Brain pericyte (primary cell): ENCODE measurements around the gene CNTN1.

ENCODE experiments used
- DNase-seq: peaks from one replicate; pipeline ENCODE4 v3.0.0-alpha.2; 2012; ENCODE audit warnings: low read depth, low spot score

The CNTN1 gene

DNA sequence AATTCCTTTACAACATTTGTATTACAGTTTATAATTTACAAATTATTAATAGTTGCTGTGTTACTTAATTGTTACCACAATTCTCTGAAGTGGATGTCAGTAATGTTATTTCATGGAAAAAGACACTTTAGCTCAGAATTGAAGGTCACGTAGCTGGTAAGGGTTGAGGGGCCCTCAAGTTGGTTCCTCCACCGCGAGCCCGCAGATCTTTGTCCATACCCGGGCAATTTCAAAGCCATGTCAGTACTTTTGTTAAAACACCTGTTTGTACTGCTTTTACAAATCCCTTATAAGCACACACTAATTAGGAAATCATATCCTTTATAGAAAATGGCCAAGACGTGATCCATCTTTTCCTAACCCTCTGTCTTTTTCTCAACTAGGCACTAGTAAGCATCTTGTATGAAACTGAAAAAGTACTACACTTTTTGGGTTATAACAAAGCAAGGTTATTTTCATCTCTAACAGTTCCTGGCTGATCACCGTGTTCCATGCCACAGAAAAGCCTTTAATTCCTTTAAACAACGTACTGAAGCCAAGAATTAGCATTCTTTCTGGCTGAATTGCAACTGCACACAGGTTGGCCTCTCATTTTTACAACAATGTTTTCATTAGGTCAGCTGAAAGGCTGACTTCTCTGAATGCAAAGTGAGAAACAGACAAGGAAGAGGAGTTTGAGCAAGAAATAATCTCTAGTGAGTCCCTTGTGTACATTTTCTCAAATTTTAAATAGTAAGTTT lies 76.1 kb downstream of the CNTN1 start:
- no peak for DNase-seq

DNA sequence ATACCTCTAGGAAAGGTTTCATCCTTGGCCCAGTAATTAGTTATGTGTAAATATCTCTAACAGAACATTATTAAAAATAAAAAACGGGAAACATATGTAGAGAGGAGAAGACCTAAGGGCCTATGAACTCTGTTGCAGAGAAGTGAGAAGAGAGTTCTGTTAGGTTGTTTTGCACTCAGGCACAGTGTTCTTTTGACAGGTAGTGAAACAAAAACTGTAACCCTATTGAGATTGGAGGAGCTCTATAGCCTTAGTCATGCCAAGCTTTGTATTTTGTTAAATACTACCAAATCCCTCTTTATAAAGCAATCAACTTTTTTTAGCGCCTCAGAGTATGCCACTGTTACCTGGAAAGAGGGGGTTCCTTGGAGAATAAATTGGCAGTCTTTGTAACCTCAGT lies 77.6 kb downstream of the CNTN1 start:
- DNase-seq, result no peak

DNA sequence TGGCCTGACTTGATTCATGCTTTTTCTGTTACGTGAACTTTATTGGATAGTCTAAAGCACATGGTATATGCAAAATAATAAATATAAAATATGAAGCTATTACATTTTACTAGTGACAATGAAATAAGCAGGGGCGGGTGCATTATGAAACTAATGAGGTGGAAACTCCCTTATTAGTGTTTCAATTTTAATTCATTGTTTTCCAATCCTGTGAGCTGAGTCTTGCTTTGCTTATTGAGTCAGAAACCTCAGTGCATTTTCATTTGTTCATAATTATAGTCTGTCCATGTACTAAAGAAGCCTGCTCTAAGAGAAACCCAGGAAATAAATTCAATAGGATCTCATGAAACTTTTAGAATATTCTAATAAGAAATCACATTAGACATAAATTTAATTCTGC lies 78.5 kb downstream of the CNTN1 start:
- no peak for DNase-seq

DNA sequence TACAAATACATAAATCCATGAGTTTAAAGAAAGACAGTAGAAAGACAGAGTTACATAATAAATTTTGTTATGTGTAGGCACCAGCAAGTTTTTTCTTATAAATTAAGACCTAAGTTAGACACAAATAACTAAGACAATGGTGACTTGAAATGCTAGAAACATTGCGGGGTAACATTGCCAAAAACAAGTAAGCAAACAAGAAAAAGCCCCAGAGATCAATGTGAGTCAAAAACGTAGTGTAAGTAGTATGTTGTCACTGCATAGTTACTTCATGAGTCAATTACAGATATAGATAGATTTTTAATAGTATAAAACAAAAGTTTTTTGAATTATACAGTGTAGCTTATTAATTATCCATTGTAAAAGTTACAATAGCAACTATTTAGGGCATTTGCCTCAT lies 83.4 kb downstream of the CNTN1 start:
- no peak for DNase-seq

DNA sequence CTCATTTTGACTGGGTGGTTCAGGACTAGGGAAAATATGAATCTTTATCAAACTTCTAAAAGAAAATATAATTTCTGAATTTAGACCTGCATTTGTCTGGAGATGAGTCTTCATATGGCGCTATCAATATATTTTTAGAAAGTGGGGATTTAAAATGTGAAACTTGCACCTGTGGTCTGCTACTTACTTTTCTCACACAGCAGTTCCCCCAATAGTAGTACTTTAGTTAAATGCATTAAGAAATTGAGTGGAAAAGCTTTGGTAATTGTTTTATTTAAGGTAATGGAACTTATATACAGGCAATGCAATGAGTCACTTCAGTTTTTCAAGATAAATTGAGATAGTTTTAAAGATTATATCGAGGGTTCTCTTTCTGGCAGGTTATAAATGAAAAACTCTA lies 91.9 kb downstream of the CNTN1 start:
- no peak for DNase-seq

DNA sequence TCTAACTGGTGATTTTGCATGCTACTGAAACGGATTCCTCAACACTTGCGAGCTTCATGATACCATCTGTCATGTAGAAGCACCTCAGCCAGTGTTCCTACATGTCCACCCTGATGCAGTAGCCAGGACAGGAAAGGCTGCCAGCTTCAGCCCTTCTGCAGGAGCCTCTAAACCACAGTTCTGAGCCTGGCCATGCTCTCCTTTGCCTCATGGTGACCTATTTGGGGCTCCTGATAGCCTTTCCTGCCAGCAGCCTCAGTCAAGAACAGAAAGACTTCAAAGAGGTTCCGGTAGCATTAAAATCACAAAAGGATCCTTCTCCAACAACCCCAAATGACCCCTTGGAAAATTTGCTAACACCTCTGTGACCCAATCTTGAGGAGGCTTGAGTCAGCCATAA lies 96.0 kb downstream of the CNTN1 start:
- no peak for DNase-seq

DNA sequence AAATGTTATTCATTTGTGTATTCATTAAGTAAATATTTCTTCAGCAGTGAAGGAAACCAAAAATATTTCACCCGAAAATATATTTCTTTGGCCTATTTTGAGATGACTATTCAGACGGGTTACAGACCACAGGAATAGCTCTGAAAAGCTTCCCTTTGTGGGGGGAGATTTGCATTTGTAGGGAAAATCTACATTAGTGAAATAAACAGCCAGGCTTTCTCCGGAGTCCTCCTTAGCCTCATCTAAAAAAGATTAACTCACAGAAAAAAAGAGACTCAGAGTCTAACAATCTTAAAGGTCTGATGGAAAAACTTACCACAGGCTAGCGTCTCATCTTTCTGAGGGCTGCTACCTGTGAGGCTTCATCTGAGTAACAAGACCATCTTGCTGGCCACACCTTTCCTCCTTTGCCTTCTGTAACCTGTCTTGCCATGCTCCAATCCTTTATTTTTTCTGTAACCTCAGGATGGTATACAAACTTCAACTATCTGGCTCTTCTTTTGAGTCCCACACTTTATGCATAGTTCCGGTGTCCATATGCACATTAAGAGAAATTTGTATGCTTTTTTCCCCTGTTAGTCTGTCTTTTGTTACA lies 100.7 kb downstream of the CNTN1 start:
- no peak for DNase-seq

DNA sequence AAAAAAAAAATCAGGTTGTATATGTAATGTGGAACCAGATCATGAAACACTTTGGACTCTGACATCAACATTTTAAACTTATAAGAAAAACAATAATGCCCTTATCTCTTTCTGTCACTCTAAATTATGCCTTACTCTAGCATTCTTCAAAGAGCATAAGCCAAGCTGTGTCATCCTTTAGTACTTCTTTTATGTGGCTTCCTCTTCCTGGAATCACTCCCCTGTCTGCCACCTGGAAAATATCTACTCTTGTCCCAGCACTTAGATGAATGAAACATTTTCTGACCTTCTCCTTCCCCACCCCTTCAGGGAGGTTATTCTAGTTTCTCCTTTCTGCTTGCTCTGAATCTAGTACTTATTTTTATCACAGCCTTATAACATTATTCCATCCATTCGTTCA lies 101.2 kb downstream of the CNTN1 start:
- DNase-seq, result no peak

DNA sequence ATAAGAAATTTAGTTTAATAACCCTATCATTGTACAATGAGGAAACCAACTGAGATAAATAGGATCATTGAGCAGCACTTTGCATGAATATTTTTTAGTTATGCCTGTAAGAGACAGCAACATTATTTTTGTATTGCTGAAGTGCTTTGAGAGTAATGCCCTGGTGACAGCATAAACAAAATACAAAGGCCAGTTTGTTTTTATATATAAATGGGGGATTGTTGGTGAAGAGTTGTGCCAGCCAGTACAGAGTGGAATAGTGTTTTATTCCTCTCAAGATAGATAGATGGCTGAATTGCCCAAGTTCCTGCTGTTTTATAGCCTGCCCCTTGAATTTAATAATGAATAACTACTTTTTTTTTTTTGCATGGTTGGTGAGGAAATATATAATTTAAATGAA lies 101.8 kb downstream of the CNTN1 start:
- no peak for DNase-seq

DNA sequence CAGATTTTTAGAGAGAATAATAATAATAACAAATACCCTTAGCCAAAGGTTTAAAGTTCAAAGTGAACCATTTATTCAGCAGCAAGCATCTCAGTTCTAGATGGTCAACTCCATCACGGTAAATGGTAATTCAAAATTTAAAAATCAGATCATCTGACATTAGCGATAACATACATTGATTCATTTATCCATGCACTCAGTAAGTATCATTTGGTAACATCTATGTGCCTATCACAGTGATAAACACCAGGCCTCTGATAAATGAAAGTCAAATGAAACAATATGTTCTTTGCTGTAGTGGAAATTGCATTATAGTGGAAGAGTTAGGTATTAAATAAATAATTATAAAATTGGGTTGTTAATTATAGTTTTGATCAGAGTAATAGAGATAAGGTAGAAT lies 108.8 kb downstream of the CNTN1 start:
- DNase-seq, result no peak

DNA sequence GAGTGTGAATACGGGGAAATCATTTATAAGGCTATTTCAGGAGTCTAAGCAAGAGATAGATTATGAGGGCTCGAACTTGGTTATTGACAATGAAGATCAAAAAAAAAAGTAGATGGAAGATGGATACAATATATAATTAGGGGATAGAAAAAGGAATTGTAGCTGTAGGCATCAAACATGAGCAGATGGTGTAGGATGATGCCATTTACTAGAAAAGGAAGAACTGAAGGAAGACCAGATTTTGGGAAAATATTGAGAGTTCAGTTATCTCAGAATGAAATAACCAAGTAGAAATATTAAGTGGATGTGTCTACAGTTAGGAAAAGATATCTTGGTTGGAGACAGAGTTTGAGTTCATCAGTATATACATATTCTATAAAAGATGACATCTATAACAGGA lies 109.6 kb downstream of the CNTN1 start:
- no peak for DNase-seq

DNA sequence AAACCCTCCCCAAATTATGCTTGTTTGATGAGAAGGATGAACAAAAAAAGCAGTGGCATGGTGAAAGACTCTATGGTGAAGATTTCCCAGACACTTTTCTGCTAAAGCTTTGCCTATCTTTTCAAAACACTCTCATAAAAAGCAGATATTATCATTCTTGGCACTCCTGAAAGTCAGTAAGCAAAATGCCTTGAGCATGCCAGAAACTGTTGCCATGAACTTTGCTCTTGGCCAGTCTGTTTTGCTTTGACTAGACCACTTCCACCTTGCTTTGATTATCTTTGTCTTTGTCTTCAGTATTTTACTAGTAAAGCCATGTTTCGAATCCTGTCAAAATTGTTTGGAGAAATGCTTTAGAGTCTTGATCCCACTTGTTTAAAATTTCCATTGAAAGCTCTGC lies 110.4 kb downstream of the CNTN1 start:
- no peak for DNase-seq

DNA sequence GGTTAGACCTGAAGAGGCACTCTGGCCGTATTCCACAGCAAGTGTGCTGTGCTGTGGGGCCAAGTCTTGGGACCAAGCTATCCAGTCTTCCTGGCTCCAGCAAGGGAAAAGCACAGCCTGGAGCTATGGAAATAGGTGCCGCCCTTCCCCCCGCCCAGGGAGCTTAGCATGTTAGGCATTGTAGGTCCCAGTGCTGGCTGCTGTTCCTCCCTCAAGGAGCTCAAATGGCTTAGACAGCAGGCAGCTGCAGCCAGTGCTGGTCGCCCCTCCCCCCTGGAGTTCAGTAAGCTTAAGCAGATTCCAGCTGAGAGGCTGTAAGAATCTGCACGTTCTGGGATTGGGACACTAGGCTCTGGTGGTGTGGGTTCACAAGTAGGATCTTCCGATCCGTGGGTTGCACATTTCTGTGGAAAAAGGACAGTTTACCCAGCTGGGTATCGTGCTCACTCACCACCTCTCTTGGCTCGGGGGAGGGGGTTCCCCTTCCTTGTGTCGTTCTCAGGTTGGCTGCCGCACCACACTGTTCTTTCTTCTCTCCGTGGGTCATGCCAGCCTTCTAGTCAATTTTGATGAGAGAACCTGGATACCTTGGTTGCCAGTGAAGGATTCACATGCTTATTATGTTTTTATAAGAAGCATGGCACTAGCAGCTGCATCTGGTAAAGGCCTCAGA lies 127.3 kb downstream of the CNTN1 start:
- DNase-seq, result no peak

DNA sequence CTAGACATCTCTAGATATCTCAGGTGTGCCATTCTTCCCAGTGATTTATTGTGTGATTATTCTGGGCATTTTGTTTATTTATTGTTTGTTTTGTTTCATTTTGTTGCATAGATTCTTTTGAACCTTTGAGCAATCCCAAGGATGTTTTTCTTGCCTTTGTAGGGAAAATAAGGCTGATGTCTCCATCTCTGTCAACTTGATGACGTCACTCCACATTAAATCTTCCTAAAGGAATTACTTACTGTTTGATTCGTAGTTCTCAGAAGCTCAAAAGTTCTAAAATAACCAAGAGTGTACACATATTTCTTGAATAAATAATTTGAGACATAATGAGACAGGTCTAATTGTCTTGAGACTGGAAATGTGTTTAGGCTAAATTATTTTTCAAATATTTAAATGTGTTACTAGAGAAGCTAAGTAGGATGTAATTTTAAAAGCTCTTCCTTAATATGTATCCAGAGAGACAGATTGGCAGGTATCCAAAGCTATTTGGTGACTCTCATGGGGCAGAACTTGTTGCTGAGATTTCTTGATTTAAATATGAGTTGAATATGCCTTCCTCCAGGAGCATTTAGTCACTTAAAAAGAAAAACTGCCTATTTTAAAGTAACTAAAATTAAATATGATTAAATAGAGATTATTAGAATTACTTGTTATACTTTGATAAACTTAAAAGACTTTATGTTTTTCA lies 128.7 kb downstream of the CNTN1 start:
- DNase-seq, result no peak

DNA sequence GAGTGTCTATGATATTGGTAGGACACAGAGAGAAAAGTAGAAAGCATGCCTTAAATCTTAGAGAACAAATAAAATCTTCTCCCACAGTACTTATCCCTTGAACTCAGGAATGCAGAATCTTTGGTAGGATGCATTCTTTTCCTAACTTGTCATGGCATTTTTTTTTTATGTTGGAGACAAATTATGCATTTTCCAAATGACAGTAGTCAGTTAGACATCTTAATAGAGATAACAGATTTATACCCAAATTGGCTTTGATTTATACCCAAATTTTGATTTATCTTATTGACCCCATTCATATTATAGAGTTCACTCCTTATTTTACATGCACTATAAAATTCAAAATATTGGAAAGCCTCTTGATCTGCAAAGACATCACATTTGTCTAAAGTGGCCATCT lies 132.9 kb downstream of the CNTN1 start:
- no peak for DNase-seq

DNA sequence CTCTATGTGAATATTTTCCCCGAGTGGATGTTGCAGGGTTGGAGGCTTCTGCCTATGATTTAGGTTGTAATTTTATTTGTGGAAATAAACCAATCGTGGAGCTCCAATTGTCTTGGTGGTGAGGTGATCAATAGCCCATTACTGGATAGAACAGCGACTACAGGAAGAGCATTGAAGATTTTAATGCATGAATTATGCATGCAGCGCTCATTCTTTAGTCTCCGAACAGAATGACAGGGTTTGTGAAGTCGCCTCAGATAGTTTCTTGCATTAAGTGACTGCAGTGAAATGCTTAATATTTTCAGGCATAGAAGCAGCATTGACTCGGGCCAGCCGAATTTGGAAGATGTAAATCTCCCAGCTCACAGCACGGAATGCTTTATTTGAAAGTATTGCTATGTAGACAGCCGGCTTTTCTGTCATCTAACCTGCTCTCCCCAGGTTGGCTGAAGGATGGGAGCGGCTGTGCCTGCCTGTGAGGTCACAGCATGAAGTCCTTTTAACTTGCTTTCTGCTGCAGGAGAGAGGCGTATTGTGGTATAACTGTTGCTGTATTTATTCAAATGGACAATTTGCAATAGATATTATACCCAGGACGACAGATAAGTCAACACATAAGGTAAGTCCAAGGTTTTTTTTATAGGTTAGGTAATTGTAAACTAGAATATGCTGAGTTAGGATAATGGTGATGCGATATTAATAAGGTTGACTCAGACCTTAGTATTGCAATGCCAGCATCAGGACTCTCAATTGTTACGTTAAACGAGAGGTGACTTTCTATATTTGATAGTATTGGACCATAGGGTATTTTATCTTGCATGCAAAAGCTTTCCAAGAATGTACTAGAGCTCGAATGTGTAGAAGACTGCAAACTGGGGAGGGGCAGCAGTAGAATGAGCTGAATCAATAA lies 135.7 kb downstream of the CNTN1 start:
- no peak for DNase-seq

DNA sequence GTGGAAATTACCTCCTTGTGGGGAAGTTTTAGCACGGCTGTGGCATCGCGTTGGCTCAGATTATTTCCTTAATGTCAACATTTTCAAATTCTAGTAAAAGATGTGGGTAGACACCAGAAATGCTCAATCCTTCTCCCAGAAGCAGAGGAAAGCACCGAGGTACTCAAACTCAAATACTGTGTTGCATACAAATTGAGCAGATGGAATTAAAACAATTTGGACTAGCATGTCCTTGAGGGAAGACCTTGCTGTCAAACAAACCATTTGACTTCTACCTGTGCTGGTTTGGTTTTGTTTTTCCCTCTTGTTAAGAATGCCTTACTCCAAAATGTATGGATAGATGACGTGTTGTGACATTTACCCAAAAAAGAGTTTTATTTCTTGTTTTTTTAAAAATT lies 136.4 kb downstream of the CNTN1 start:
- no peak for DNase-seq

DNA sequence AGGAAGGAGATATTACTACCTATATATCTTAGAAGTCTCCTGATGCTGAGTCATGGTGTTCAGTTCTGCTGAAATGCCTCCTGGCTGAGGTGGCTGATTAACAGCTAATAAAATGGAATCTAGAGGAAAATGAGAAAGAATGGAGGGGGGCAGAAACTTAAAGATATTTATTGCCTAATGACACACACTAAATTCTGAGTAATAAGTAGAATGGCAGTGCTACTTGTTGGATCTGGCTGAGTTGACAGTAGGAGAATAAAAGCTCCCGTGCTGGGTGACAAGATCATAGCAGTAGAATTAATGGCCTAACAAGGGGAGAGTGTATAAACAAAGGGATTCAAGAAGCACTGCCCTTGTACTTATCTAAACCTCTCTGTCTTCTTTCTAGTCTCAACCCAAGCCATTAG lies 137.5 kb downstream of the CNTN1 start:
- DNase-seq, result no peak

DNA sequence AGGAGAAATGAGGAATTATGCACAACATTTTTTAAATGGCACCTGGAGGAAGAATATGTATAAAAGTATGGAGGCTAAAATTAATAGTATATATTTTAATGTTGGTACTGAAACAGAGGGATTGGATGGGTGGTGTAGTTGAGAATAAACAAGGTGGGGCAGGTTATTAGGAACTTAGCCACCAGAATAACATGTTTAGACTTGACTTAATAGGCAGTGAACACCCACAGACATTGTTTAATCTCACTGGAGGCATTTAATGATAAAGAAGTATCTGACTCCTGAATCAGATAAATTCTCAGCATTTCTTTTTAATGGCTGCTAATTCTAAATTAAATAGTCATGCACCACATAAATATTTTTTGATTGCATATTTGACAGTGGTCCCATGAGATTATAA lies 139.7 kb downstream of the CNTN1 start:
- no peak for DNase-seq

DNA sequence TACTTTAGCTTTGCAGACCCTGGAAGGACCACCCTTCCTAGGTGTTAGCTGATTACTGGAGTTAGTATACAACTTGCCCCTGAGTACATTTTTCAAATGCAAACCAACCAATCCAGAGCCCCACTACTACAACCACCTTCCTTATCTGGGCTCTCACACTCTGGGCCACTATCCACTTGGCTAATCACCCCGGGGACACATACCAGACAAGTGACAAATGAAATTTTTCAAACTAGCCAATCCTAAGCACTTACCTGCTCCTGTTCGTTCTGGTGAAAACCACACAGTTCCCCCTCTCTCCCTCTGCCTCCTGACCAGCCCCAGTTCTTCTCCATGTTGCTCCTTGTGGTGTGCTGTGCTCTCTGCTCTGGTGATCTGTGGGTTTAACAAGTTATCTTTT lies 140.4 kb downstream of the CNTN1 start:
- no peak for DNase-seq

DNA sequence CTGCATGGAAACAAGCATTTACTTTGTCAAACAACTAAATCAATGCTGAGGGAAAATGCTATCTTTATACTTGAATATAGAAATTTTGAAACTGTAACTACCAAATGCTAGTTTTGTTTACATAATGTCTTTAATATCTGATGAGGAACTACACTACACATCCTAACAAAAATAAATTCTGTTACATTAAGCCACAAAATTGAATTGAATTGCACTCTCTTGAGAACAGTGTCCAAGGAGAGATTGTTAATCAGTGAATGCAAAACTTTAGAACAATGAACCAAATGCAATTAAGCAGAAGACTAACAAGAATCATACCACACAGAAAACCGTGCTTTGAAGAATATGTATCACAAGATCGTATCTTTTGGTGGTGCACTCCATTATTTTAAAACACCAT lies 141.6 kb downstream of the CNTN1 start:
- DNase-seq, result no peak

DNA sequence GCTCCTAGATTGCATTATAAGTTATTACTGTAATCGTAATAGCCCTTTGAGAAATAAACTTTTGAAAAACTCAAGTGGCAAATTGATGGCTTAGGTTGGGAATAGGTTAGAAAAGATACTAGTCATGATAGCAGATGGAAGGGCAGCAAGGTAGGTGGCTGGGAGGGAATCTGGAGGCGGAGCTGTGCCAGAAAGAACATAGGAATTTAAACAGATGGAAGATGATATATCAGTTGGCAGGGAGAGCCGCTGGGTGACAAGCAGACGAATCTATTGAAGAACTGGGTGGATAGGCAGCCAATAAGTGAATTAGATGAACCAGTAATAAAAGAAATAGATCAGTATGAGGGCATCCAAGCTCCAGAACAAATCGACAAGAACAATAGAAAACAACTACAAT lies 142.1 kb downstream of the CNTN1 start:
- DNase-seq, result no peak
